Medulla oblongata (tissue), 1 donor: ENCODE measurements around the gene SCOC.

Experiments
- DNase-seq: peaks from one replicate; pipeline ENCODE4 v3.0.0-alpha.2; 2015; ENCODE audit errors: extremely low spot score

The SCOC gene

GRCh38 chr4:140373328-140374129 is at the start of gene SCOC:
SCOC (plus strand) TSS chr4:140373646; CDS start chr4:140379171, 5,525 bp downstream.
- DNase-seq, result peak; percentile 100

DNA sequence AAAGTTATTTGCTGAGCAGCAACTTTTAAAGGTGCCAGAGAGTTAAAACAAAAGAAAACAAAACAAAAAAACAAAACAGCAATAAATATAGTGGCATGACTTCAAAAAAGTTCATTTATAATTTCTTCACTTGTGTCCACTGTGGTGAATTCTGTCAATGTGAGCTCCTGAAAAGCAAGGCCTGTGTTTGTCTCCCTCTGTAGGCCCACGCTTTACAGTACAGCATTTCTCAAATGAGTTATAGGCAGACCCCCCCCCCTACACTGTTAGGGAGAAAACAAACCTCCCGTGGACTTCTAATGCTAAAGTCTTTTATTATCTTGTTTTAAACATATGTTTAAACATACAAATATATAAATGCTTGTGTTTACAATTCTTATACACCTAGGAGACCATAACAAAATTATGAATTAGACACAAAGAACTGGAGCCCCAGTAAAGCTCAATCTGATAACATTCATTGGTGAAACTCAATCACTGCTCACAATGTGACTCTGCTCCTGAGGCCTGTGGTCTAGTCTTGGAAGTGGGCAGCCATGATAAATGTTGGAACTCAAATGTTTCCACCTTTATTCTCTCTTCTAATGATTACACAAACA is 47.0 kb upstream of the SCOC start:
- peak; percentile 79 for DNase-seq

DNA sequence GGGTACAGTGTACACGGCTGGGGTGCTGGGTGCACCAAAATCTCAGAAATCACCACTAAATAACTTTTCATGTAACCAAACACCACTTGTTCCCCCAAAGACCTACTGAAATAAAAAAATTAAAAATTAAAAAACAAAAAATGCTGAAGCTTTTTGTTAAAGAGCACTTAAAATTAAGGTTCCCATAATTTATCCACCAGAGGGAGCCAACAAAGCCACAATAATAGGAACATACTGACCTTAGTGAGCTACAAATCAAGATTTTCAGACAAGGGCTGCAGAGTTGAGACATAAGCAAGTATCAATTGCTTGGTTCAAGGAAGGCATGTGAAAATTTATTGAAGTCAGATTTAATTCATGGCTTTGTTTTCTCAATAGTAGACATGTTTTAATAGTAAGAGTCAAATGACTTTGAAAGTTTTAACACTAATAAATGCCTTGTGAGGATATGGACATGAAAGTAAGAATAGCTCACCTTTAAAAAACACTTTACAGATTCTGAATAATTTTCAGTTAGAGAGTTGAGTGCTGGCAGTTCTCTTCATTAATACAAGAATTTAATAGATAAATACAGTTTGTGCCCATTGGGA is 43.0 kb upstream of the SCOC start:
- DNase-seq, result peak; percentile 57

- DNase-seq, result no peak
Observed at GRCh38 chr4:140331245-140331644, 42.2 kb upstream of the SCOC start.

DNA sequence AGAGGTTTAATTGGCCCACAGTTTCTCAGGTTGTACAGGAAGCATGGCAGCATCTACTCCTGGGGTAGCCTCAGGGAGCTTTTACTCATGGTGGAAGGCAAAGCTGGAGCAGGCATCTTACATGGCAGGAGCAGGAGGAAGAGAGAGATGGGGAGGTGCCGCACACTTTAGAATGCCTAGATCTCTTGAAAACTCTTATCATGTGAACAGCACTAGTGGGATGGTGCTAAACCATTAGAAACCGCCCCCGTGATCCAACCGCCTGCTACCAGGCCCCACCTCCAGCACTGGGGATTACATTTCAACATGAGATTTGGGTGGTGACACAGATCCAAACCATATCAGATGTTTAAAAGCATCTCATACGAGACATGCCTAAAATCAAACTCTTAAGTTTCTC is 41.6 kb upstream of the SCOC start:
- DNase-seq, result no peak

- no peak for DNase-seq
Observed at GRCh38 chr4:140332734-140333133, 40.7 kb upstream of the SCOC start.

DNA sequence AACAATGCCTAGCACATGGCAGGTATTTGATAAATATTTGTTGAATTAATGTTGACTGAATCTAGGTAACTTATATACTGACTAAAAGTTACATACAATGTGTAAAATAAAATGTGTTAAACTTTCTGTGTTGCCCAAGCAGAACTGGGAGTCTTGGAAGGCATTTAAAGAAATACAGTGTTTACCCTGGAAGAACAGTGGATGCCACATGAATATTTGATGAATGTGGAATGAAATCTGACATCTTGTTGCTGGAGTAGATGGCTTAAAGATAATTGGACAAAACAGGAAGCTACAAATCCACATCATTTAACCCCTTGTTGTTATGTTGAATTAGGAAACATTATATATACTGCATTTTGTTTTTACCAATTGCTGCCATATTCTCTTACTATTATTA is 39.9 kb upstream of the SCOC start:
- DNase-seq, result no peak

- no peak for DNase-seq
Observed at GRCh38 chr4:140335076-140335475, 38.4 kb upstream of the SCOC start.

GRCh38 chr4:140336730-140337129 is 36.7 kb upstream of the SCOC start:
- no peak for DNase-seq

GRCh38 chr4:140342620-140343019 is 30.8 kb upstream of the SCOC start:
- DNase-seq, result no peak

GRCh38 chr4:140343303-140343702 is 30.1 kb upstream of the SCOC start:
- DNase-seq, result no peak

GRCh38 chr4:140344101-140344500 is 29.3 kb upstream of the SCOC start:
- no peak for DNase-seq

- DNase-seq, result no peak
Observed at GRCh38 chr4:140344621-140345020, 28.8 kb upstream of the SCOC start.

DNA sequence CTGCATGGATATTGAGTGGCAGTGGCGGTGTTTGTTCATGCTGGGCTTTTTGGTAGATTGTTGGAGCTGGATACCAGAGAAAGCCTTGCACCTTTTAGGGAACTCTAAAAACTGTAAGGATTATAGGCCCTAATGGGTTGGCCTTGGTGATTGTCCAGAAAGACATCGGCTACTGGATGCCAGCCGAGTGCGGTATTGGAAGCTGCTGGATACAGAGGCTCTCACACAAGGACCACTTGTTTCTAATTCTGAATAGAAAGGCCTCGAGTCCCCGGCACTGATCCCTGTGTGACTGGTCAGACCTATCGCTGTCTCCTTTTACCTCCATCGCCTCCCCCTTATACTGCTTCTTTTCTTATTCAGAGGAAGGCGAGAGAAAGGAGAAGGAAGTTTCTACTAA is 27.3 kb upstream of the SCOC start:
- DNase-seq, result peak; percentile 69

- DNase-seq, result no peak
Observed at GRCh38 chr4:140349816-140350215, 23.6 kb upstream of the SCOC start.

- peak; percentile 65 for DNase-seq
Observed at GRCh38 chr4:140351093-140352075, 22.1 kb upstream of the SCOC start.

DNA sequence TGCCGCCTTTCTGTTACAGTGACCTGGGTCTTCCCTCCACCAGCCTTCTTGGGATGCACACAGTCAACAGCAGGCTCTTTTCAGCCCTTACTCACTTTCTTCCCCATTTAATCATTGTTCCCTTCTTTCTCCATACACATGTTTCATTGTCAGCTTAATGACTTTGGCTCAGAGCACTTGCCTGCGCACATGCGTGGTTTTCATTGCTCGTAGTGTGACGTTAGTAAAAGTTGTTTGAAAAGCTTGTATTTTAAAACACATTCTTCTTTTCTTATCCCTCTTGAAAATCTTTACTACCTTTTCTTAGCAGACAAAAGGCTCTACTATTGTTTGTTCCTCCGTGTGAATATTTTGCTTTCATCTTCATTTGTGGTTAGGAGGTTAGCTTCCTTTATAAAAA is 19.7 kb upstream of the SCOC start:
- DNase-seq, result no peak

DNA sequence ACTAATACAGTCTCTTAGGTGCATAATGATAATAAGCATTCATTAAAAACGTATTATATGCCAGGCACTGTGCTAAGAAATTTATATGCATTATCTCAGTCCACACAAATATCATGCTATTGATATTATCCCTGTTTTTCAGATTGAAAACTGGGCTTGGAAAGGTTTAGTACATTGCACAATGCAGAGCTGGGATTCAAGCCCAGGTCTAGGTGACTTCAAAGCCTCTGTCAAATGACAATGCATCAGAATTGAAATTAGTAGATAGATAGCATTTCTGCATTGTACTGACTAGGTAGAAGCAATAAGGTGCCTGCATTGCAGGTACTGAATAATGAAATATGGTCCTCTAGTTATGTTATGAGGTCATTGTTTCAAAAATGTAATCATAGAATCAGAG is 18.2 kb upstream of the SCOC start:
- no peak for DNase-seq

DNA sequence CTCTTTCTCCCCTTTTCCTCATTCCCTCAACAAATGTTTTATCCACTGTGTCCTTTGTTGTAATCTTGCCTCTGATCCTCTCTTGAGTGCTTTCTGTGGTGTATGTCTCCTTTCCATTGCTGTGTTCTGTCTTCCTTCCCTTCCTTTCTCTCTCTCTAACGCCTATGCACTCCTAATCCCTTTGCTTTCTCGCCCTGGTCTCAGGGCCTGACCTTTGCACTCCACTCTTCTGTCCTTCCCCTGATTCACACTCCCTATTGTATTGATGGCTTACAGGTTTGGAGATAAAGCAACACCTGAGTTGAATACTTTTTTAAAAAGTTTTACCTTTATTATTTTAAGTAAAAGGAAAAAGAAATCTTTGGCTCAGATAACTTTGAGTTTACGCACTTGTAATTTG is 15.6 kb upstream of the SCOC start:
- DNase-seq, result no peak

- no peak for DNase-seq
Observed at GRCh38 chr4:140358281-140358680, 15.2 kb upstream of the SCOC start.

DNA sequence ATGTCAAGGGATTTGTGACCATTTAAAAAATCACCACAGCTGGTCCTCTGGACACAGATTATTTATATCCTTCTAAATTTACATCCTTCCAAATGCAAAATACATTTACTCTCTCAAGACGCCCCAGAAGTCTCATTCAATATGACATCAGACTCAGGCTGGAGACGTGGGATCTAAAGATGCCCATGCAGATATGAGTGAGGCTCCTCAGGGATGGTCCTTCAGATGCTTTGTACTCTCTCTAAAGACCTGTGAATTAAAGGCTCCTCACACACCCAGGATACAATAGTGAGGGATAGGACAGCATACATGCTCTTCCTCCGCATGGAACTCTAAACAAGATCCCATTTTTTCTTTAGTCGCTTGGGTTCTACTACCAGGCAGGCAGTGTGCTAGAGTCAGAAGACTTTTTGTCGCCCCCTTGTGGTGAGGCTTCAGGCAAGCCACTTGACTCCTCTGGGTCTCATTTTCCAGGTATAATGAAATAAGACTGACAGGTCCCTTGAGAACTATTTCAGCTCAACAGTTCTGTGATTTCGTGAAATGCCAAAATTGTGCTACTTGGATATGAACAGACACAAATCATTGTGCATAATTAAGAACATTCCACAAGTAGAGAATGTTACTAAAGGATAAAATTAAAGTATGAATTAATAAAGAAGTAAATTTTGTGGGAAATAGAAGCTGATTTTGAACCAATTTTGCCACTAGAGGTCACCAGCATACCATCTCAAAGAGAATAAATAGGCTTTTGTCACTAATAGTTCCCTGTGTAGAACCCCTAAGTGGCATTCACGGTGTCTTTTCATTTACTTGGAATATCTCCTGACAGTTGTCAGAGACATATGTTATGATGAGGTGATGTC is 13.7 kb upstream of the SCOC start:
- DNase-seq, result peak; percentile 88
